HEK293 (cell line): ENCODE data around the gene TRIM8.

Experiments
- CTCF ChIA-PET: fragments of 350-600 bp; formaldehyde crosslinking; extraction: SDS; loops from one replicate; lab custom pipeline; 2021; ENCODE audit warnings: antibody characterized with exemption; lab: Yijun Ruan, JAX
- POLR2A ChIA-PET: fragments of 300-600 bp; formaldehyde crosslinking; extraction: SDS; loops from one replicate; lab custom pipeline; 2020; ENCODE audit warnings: antibody characterized with exemption, inconsistent platforms; lab: Yijun Ruan, JAX
- H3K27ac ChIP-seq: fragments of 200-500 bp; sonication (Bioruptor generic); 2 replicates; pipeline ENCODE4 v1.5.1; 2014; ENCODE audit warnings: low read depth, low read length, control low read depth, inconsistent platforms; ENCODE audit errors: extremely low read depth
- H3K36me3 ChIP-seq, 2 experiments: fragments of 200-500 bp in 1 of 2; sonication (Bioruptor generic) in 1 of 2; 1 replicate in 1 of 2; 2 replicates in 1 of 2; pipeline ENCODE4 v1.5.1; 2014 to 2017; ENCODE audit warnings: inconsistent platforms in 2 of 2, low read length in 2 of 2; ENCODE audit not compliant: control insufficient read depth in 2 of 2, insufficient read depth in 1 of 2
- H3K4me1 ChIP-seq: fragments of 200-500 bp; sonication (Bioruptor generic); 2 replicates; pipeline ENCODE4 v1.5.1; 2014; ENCODE audit warnings: mild to moderate bottlenecking, low read length, inconsistent platforms; ENCODE audit not compliant: control insufficient read depth, insufficient read depth
- H3K4me3 ChIP-seq: 2 replicates; pipeline ENCODE4 v1.5.1; 2011; ENCODE audit warnings: low read depth, mild to moderate bottlenecking, control low read depth, low read length, moderate library complexity
- H3K9me3 ChIP-seq: fragments of 200-500 bp; sonication (Bioruptor generic); 2 replicates; pipeline ENCODE4 v1.5.1; 2014; ENCODE audit warnings: low read depth, low read length, inconsistent platforms; ENCODE audit not compliant: control insufficient read depth, insufficient read depth
- EGR2 ChIP-seq: fragments of 450-650 bp; formaldehyde crosslinking; IDR thresholded peaks from 2 replicates; pipeline ENCODE4 v1.5.1; 2016; ENCODE audit warnings: low read depth, missing biosample characterization, missing genetic modification characterization
- GLIS2 ChIP-seq: fragments of 450-650 bp; formaldehyde crosslinking; IDR thresholded peaks from 2 replicates; pipeline ENCODE4 v1.5.1; 2016; ENCODE audit warnings: missing biosample characterization, missing genetic modification characterization
- IKZF3 ChIP-seq: fragments of 450-650 bp; IDR thresholded peaks from 2 replicates; pipeline ENCODE4 v1.5.0; 2018; ENCODE audit warnings: missing biosample characterization, mild to moderate bottlenecking, missing genetic modification characterization, moderate library complexity
- PBX3 ChIP-seq: sonication (generic); formaldehyde crosslinking; IDR thresholded peaks from 2 replicates; pipeline ENCODE4 v1.8.1; 2022; ENCODE audit warnings: mild to moderate bottlenecking, moderate library complexity, missing genetic modification reagents
- SCRT2 ChIP-seq: fragments of 450-650 bp; formaldehyde crosslinking; IDR thresholded peaks from 2 replicates; pipeline ENCODE4 v1.5.1; 2016; ENCODE audit warnings: missing biosample characterization, missing genetic modification characterization
- SP2 ChIP-seq: fragments of 450-650 bp; formaldehyde crosslinking; IDR thresholded peaks from 2 replicates; pipeline ENCODE4 v1.5.1; 2016; ENCODE audit warnings: missing biosample characterization, missing genetic modification characterization
- TCF7L2 ChIP-seq: IDR thresholded peaks from 2 replicates; pipeline ENCODE4 v1.6.1; 2011; ENCODE audit warnings: low read depth, mild to moderate bottlenecking, inconsistent platforms, low read length, moderate library complexity, borderline replicate concordance
- ZBTB44 ChIP-seq: fragments of 450-650 bp; IDR thresholded peaks from 2 replicates; pipeline ENCODE4 v1.5.1; 2018; ENCODE audit warnings: missing biosample characterization, mild to moderate bottlenecking, missing genetic modification characterization
- ZNF19 ChIP-seq: fragments of 450-650 bp; formaldehyde crosslinking; IDR thresholded peaks from 2 replicates; pipeline ENCODE4; 2016; ENCODE audit warnings: missing biosample characterization, missing genetic modification characterization, low read depth
- ZNF221 ChIP-seq: fragments of 450-650 bp; formaldehyde crosslinking; IDR thresholded peaks from 2 replicates; pipeline ENCODE4 v1.5.1; 2017; ENCODE audit warnings: missing biosample characterization, missing genetic modification characterization, borderline replicate concordance
- ZNF266 ChIP-seq: fragments of 450-650 bp; formaldehyde crosslinking; IDR thresholded peaks from 2 replicates; pipeline ENCODE4 v1.5.1; 2016; ENCODE audit warnings: missing biosample characterization, missing genetic modification characterization, low read depth
- ZNF311 ChIP-seq: fragments of 450-650 bp; formaldehyde crosslinking; IDR thresholded peaks from 2 replicates; pipeline ENCODE4 v1.5.1; 2017; ENCODE audit warnings: missing biosample characterization, missing genetic modification characterization, borderline replicate concordance
- ZNF324 ChIP-seq: fragments of 450-650 bp; formaldehyde crosslinking; IDR thresholded peaks from 2 replicates; pipeline ENCODE4 v1.5.1; 2016; ENCODE audit warnings: missing biosample characterization, missing genetic modification characterization
- ZNF335 ChIP-seq: fragments of 450-650 bp; formaldehyde crosslinking; conservative IDR thresholded peaks from 2 replicates; pipeline ENCODE4 v1.5.1; 2016; ENCODE audit warnings: missing biosample characterization, missing genetic modification characterization
- ZNF488 ChIP-seq: fragments of 450-650 bp; formaldehyde crosslinking; IDR thresholded peaks from 2 replicates; pipeline ENCODE4 v1.5.1; 2016; ENCODE audit warnings: missing biosample characterization, missing genetic modification characterization
- ZNF529 ChIP-seq: fragments of 450-650 bp; formaldehyde crosslinking; IDR thresholded peaks from 2 replicates; pipeline ENCODE4 v1.5.1; 2017; ENCODE audit warnings: missing genetic modification characterization, missing biosample characterization; ENCODE audit not compliant: insufficient replicate concordance
- ZNF610 ChIP-seq: fragments of 450-650 bp; formaldehyde crosslinking; IDR thresholded peaks from 2 replicates; pipeline ENCODE4 v1.5.1; 2016; ENCODE audit warnings: missing biosample characterization, missing genetic modification characterization, borderline replicate concordance
- ZNF621 ChIP-seq: fragments of 450-650 bp; formaldehyde crosslinking; IDR thresholded peaks from 2 replicates; pipeline ENCODE4 v1.5.1; 2017; ENCODE audit warnings: missing biosample characterization, missing genetic modification characterization
- ZNF624 ChIP-seq: fragments of 450-650 bp; formaldehyde crosslinking; IDR thresholded peaks from 2 replicates; pipeline ENCODE4 v1.5.1; 2017; ENCODE audit warnings: missing biosample characterization, missing genetic modification characterization
- ZNF654 ChIP-seq: fragments of 450-650 bp; formaldehyde crosslinking; IDR thresholded peaks from 2 replicates; pipeline ENCODE4 v1.5.1; 2016; ENCODE audit warnings: low read depth, missing biosample characterization, missing genetic modification characterization
- ZNF785 ChIP-seq: fragments of 450-650 bp; formaldehyde crosslinking; IDR thresholded peaks from 2 replicates; pipeline ENCODE4 v1.5.1; 2016; ENCODE audit warnings: missing biosample characterization, missing genetic modification characterization
- ZNF843 ChIP-seq: fragments of 450-650 bp; formaldehyde crosslinking; IDR thresholded peaks from 2 replicates; pipeline ENCODE4 v1.5.1; 2016; ENCODE audit warnings: missing biosample characterization, missing genetic modification characterization
- TF ChIP-seq, protein P1 (sequence below): fragments of 450-650 bp; formaldehyde crosslinking; IDR thresholded peaks from 2 replicates; pipeline ENCODE4 v1.5.1; 2016; ENCODE audit warnings: missing biosample characterization, missing genetic modification characterization
- TF ChIP-seq, protein P2 (sequence below): fragments of 450-650 bp; formaldehyde crosslinking; IDR thresholded peaks from 2 replicates; pipeline ENCODE4 v1.5.0; 2017; ENCODE audit warnings: missing biosample characterization, missing genetic modification characterization, borderline replicate concordance
- TF ChIP-seq, protein P3 (sequence below): fragments of 450-650 bp; formaldehyde crosslinking; IDR thresholded peaks from 2 replicates; pipeline ENCODE4 v1.5.1; 2016; ENCODE audit warnings: missing biosample characterization, missing genetic modification characterization
- TF ChIP-seq, protein P4 (sequence below): fragments of 450-650 bp; formaldehyde crosslinking; IDR thresholded peaks from 2 replicates; pipeline ENCODE4 v1.5.1; 2016; ENCODE audit warnings: missing biosample characterization, missing genetic modification characterization

TRIM8 gene

GRCh38 chr10:102596506-102596971, 47.7 kb upstream of the TRIM8 start:
- Histone ChIP-seq H3K36me3 (peaks cover 3 to 73% of the 10 kb centered on the region in 2 experiments; a peak in 2 of 3 replicates), H3K27ac (no peak overlapping the region), H3K9me3 (no peaks in the 10 kb centered on the region), H3K4me3 (no peak overlapping the region), H3K4me1 (no peaks in the 10 kb centered on the region)
- CTCF ChIA-PET: interaction anchor here (0.6 to 3.1 kb wide), 19 partner anchors 8 to 377 kb away, joined by 3 to 25 read pairs (median 4); partner anchors contain the start of genes ACTR1A and NFKB2
- POLR2A ChIA-PET: no interaction called here
- TF ChIP-seq ZNF221 (tag by site-specific recombination) (no peak), ZNF335 (tag by site-specific recombination) (no peak), IKZF3 (tag by site-specific recombination) (no peak), SCRT2 (peak; percentile 96), ZBTB44 (no peak), ZNF529 (tag by site-specific recombination) (no peak), ZNF488 (no peak), ZNF19 (tag by site-specific recombination) (no peak), PBX3 (CRISPR knock-in tag) (no peak), ZNF311 (tag by site-specific recombination) (no peak), EGR2 (no peak), ZNF266 (tag by site-specific recombination) (no peak), ZNF621 (tag by site-specific recombination) (no peak), ZNF624 (no peak), TCF7L2 (no peak), ZNF654 (peak; percentile 67), ZNF324 (tag by site-specific recombination) (no peak), ZNF610 (tag by site-specific recombination) (no peak), GLIS2 (no peak), ZNF843 (tag by site-specific recombination) (no peak), SP2 (tag by site-specific recombination) (no peak), ZNF785 (no peak)
- TF ChIP-seq, protein P1, sequence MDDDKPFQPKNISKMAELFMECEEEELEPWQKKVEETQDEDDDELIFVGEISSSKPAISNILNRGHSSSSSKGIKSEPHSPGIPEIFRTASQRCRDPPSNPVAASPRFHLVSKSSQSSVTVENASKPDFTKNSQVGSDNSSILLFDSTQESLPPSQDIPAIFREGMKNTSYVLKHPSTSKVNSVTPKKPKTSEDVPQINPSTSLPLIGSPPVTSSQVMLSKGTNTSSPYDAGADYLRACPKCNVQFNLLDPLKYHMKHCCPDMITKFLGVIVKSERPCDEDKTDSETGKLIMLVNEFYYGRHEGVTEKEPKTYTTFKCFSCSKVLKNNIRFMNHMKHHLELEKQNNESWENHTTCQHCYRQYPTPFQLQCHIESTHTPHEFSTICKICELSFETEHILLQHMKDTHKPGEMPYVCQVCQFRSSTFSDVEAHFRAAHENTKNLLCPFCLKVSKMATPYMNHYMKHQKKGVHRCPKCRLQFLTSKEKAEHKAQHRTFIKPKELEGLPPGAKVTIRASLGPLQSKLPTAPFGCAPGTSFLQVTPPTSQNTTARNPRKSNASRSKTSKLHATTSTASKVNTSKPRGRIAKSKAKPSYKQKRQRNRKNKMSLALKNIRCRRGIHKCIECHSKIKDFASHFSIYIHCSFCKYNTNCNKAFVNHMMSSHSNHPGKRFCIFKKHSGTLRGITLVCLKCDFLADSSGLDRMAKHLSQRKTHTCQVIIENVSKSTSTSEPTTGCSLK (tag by site-specific recombination): no peak
- TF ChIP-seq, protein P2, sequence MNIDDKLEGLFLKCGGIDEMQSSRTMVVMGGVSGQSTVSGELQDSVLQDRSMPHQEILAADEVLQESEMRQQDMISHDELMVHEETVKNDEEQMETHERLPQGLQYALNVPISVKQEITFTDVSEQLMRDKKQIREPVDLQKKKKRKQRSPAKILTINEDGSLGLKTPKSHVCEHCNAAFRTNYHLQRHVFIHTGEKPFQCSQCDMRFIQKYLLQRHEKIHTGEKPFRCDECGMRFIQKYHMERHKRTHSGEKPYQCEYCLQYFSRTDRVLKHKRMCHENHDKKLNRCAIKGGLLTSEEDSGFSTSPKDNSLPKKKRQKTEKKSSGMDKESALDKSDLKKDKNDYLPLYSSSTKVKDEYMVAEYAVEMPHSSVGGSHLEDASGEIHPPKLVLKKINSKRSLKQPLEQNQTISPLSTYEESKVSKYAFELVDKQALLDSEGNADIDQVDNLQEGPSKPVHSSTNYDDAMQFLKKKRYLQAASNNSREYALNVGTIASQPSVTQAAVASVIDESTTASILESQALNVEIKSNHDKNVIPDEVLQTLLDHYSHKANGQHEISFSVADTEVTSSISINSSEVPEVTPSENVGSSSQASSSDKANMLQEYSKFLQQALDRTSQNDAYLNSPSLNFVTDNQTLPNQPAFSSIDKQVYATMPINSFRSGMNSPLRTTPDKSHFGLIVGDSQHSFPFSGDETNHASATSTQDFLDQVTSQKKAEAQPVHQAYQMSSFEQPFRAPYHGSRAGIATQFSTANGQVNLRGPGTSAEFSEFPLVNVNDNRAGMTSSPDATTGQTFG (tag by site-specific recombination): no peak
- TF ChIP-seq, protein P3, sequence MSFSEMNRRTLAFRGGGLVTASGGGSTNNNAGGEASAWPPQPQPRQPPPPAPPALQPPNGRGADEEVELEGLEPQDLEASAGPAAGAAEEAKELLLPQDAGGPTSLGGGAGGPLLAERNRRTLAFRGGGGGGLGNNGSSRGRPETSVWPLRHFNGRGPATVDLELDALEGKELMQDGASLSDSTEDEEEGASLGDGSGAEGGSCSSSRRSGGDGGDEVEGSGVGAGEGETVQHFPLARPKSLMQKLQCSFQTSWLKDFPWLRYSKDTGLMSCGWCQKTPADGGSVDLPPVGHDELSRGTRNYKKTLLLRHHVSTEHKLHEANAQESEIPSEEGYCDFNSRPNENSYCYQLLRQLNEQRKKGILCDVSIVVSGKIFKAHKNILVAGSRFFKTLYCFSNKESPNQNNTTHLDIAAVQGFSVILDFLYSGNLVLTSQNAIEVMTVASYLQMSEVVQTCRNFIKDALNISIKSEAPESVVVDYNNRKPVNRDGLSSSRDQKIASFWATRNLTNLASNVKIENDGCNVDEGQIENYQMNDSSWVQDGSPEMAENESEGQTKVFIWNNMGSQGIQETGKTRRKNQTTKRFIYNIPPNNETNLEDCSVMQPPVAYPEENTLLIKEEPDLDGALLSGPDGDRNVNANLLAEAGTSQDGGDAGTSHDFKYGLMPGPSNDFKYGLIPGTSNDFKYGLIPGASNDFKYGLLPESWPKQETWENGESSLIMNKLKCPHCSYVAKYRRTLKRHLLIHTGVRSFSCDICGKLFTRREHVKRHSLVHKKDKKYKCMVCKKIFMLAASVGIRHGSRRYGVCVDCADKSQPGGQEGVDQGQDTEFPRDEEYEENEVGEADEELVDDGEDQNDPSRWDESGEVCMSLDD: no peak
- TF ChIP-seq, protein P4, sequence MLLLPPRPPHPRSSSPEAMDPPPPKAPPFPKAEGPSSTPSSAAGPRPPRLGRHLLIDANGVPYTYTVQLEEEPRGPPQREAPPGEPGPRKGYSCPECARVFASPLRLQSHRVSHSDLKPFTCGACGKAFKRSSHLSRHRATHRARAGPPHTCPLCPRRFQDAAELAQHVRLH (tag by site-specific recombination): no peak
